Measurements from ENCODE around the gene SNED1. TPM values are rescaled to one million over a fixed set of nuclear protein-coding genes. Genes with fewer than 3 reads are reported as not detected.
A peak's percentile ranks its signal among the peaks of the same experiment; 100 is the strongest.

Gene SNED1
- total RNA-seq, 2 donors from 2014 or later = 9.4 to 10.1 TPM

GRCh38 chr2:240959214-240959940, 39.0 kb upstream of the SNED1 start:
- ATAC-seq (no peak), DNase-seq (no peak)
- intact Hi-C loops (cut with DNase I, micrococcal nuclease) = no loop called here

GRCh38 chr2:240959941-240960308, 38.5 kb upstream of the SNED1 start:
- ATAC-seq = no peak
- DNase-seq = no peak
- intact Hi-C loops (cut with DNase I, micrococcal nuclease) = no loop called here

- ATAC-seq = peak; percentile 32
- DNase-seq = peak; percentile 26 to 58
- intact Hi-C loops (cut with DNase I, micrococcal nuclease) = no loop called here
Observed at GRCh38 chr2:240960309-240960970, 38.0 kb upstream of the SNED1 start.

- DNase-seq (peak in 1 of 2 donors; percentile 23), ATAC-seq (no peak)
- intact Hi-C loops (cut with DNase I, micrococcal nuclease) = no loop called here
Observed at GRCh38 chr2:240960971-240961876, 37.2 kb upstream of the SNED1 start.

GRCh38 chr2:240961910-240962299, 36.5 kb upstream of the SNED1 start:
- no peak for DNase-seq
- no peak for ATAC-seq
- intact Hi-C loops (cut with DNase I, micrococcal nuclease) = no loop called here

- ATAC-seq (peak; percentile 20), DNase-seq (peak; percentile 33 to 46)
- intact Hi-C loops (cut with DNase I, micrococcal nuclease) = no loop called here
Observed at GRCh38 chr2:240962300-240963064, 35.9 kb upstream of the SNED1 start.

GRCh38 chr2:240963065-240963867, 35.2 kb upstream of the SNED1 start:
- DNase-seq (peak in 1 of 2 donors; percentile 17), ATAC-seq (no peak)
- intact Hi-C loops (cut with DNase I, micrococcal nuclease) = no loop called here

GRCh38 chr2:240963868-240964703, 34.3 kb upstream of the SNED1 start:
- peak in 1 of 2 donors; percentile 18 for DNase-seq
- ATAC-seq = no peak
- intact Hi-C loops (cut with DNase I, micrococcal nuclease) = no loop called here

GRCh38 chr2:240964704-240965295, 33.6 kb upstream of the SNED1 start:
- DNase-seq = peak in 1 of 2 donors; percentile 12
- ATAC-seq = no peak
- intact Hi-C loops (cut with DNase I, micrococcal nuclease) = no loop called here

- DNase-seq (peak in 1 of 2 donors; percentile 12), ATAC-seq (no peak)
- intact Hi-C loops (cut with DNase I, micrococcal nuclease) = no loop called here
Observed at GRCh38 chr2:240965296-240965904, 33.0 kb upstream of the SNED1 start.

- peak in 1 of 2 donors; percentile 14 for DNase-seq
- ATAC-seq = no peak
- intact Hi-C loops (cut with DNase I, micrococcal nuclease) = no loop called here
Observed at GRCh38 chr2:240965905-240966456, 32.4 kb upstream of the SNED1 start.

GRCh38 chr2:240966457-240966905, 31.9 kb upstream of the SNED1 start:
- ATAC-seq (no peak), DNase-seq (peak in 1 of 2 donors; percentile 15)
- intact Hi-C loops (cut with DNase I, micrococcal nuclease) = no loop called here

- ATAC-seq (peak; percentile 82), DNase-seq (peak in 1 of 2 donors; percentile 46)
- intact Hi-C loops (cut with DNase I, micrococcal nuclease) = no loop called here
Observed at GRCh38 chr2:240966906-240967680, 31.3 kb upstream of the SNED1 start.

- DNase-seq = peak in 1 of 2 donors; percentile 12
- intact Hi-C loops (cut with DNase I, micrococcal nuclease) = no loop called here
- no peak for ATAC-seq
Observed at GRCh38 chr2:240967681-240968621, 30.5 kb upstream of the SNED1 start.
